Nephron progenitor cell (in vitro differentiated cells): ENCODE results near the gene ESYT1.

Experiments
- DNase-seq: peaks from one replicate; pipeline ENCODE4 v3.0.0; 2021
- H3K27ac Mint-ChIP-seq: 2 replicates; pipeline ENCODE4 v1.8.0; 2021; ENCODE audit warnings: mild to moderate bottlenecking, moderate library complexity, mixed read lengths
- H3K27me3 Mint-ChIP-seq: 2 replicates; pipeline ENCODE4 v1.8.0; 2021; ENCODE audit warnings: mild to moderate bottlenecking, low read depth, mixed read lengths; ENCODE audit not compliant: poor library complexity
- H3K36me3 Mint-ChIP-seq: 2 replicates; pipeline ENCODE4 v1.8.0; 2021; ENCODE audit warnings: low read depth, mixed read lengths
- H3K4me1 Mint-ChIP-seq: 2 replicates; pipeline ENCODE4 v1.8.0; 2021; ENCODE audit warnings: mixed read lengths
- H3K4me3 Mint-ChIP-seq: 2 replicates; pipeline ENCODE4 v1.8.0; 2021; ENCODE audit warnings: mild to moderate bottlenecking, moderate library complexity, mixed read lengths
- H3K9me3 Mint-ChIP-seq: 2 replicates; pipeline ENCODE4 v1.8.0; 2021; ENCODE audit warnings: mild to moderate bottlenecking, moderate library complexity, mixed read lengths
- TF ChIP-seq, protein P1 (sequence below): fragments of 200-600 bp; sonication (generic); IDR thresholded peaks from 2 replicates; pipeline ENCODE4 v1.5.0; 2021; ENCODE audit warnings: antibody characterized with exemption

The ESYT1 gene

DNA sequence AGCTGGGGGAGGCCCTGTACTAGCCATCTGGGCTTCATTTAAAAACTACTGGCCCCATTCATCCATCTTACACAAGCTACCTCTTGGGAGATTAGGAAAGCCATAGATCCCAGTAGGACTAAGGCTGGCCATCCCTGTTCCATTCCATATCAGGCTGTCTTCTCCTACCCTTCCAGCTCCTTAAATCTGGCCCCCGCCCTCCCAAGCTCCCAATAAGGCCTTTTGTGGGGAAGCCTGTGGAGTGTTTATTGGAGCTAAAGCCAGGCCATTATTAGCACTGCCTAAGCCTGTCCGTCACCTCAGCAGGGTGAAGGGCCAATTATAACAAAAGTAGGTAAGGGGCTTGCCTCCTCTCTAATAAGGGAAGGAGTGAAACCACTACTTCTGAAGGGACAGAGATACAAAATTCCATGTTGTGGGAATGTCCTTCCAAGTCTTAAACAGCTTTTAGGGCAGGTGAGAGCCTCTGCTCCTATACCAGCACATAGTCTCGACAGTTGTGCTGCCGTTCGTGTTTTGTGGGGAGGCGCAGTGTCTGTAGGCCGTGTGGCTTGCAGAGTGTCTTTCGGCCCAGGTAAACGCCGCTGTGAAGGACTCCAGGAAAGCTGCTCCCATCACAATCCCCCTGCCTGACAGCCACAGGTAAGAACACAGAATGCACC, 33.8 kb downstream of the ESYT1 start:
- H3K4me3 Mint-ChIP-seq, result peak overlapping the region; percentile 92
- H3K4me1 Mint-ChIP-seq, result peaks cover 55% of the 10 kb centered on the region
- H3K27me3 Mint-ChIP-seq, result peaks cover 3% of the 10 kb centered on the region
- TF ChIP-seq, protein P1, sequence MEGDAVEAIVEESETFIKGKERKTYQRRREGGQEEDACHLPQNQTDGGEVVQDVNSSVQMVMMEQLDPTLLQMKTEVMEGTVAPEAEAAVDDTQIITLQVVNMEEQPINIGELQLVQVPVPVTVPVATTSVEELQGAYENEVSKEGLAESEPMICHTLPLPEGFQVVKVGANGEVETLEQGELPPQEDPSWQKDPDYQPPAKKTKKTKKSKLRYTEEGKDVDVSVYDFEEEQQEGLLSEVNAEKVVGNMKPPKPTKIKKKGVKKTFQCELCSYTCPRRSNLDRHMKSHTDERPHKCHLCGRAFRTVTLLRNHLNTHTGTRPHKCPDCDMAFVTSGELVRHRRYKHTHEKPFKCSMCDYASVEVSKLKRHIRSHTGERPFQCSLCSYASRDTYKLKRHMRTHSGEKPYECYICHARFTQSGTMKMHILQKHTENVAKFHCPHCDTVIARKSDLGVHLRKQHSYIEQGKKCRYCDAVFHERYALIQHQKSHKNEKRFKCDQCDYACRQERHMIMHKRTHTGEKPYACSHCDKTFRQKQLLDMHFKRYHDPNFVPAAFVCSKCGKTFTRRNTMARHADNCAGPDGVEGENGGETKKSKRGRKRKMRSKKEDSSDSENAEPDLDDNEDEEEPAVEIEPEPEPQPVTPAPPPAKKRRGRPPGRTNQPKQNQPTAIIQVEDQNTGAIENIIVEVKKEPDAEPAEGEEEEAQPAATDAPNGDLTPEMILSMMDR, result no peak
- DNase-seq, result no peak
- no peaks in the 10 kb centered on the region for H3K9me3 Mint-ChIP-seq
- peak overlapping the region; percentile 90 for H3K27ac Mint-ChIP-seq
- H3K36me3 Mint-ChIP-seq, result peaks cover 61% of the 10 kb centered on the region

DNA sequence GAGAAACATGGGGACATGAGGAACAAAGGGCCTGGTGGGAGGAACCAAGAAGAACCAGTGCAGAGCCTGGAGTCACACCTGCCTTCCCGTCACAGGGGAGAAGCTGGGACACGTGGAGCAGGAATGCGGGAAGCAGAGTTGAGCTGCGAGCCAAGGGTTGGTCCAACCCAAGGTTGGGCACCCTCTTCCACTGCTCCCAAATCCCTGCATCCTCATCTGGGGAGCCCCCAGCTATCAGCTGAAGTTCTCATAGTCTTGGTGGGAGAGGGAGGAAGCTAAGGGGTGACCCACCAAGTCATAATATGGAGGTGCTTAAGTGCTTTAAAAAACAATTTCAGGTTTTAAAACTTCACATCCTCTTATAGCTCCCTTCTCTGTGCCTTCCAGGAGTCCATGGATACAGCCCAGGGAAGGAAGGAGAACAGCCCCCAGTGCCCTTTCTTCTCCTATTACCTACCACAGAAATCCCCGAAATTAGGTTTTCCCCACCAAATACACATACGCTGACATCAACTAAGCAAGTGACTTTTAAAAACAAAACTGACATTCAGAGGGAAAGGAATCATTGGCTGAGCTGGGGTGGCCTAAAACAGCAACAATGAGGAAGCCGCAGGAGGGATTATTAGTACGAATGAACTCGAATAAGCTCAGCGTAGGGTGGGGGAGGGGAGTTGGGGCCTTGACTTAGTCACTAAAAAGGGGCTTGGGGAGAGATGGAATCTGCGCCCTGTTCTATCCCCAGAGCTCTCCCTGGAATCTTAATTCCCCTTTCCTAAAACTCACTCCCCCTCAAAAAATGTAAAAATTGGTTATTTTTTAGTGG, 34.6 kb downstream of the ESYT1 start:
- Mint-ChIP-seq H3K27ac (peak overlapping the region; percentile 90), H3K4me3 (no peak overlapping the region), H3K9me3 (no peaks in the 10 kb centered on the region), H3K27me3 (peaks cover 3% of the 10 kb centered on the region), H3K4me1 (peaks cover 48% of the 10 kb centered on the region), H3K36me3 (peaks cover 66% of the 10 kb centered on the region)
- TF ChIP-seq, protein P1, result no peak
- no peak for DNase-seq

DNA sequence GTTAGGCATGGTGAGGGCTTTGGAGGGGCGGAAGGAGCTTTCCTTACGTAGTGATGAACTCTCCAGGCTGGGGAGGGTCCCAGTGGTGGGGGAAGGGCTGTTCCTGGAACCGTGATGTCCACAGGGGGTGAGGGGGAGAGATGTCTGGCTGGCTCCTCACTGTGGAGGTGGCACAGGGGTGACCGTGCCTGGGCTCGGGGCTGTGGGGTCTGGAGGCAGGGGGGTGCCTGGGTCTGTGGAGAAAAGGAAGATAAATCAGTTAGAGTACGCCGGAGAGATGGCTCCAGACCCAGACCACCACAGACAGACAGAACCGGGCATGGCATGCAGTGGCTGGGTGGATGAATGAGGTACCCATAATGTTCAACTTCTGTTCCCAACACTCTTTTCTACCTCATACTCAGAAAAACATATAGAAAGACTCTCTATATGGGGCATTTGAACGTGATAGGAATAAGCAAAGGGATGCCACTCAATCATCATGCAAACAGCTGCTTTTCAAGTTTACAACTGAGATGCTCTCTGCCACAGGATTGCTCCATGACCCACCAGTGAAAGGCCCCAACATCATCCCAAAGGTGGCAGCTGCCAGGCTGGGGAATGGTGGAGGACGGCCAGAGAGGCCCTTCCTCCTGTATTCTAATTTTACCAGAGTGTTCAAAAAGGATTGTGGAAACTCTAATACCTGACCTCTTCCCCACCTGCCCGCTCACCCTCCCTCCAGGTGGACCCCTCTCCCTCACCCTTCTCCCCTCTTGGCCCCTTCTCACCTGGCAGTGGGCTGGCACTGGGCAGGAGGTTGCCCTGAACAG, 35.7 kb downstream of the ESYT1 start:
- TF ChIP-seq, protein P1, result no peak
- no peak overlapping the region for H3K4me3 Mint-ChIP-seq
- no peak for DNase-seq
- peak overlapping the region; percentile 89 for H3K27ac Mint-ChIP-seq
- H3K36me3 Mint-ChIP-seq, result peaks cover 72% of the 10 kb centered on the region
- peaks cover 3% of the 10 kb centered on the region for H3K27me3 Mint-ChIP-seq
- H3K4me1 Mint-ChIP-seq, result peaks cover 45% of the 10 kb centered on the region
- H3K9me3 Mint-ChIP-seq, result no peaks in the 10 kb centered on the region

DNA sequence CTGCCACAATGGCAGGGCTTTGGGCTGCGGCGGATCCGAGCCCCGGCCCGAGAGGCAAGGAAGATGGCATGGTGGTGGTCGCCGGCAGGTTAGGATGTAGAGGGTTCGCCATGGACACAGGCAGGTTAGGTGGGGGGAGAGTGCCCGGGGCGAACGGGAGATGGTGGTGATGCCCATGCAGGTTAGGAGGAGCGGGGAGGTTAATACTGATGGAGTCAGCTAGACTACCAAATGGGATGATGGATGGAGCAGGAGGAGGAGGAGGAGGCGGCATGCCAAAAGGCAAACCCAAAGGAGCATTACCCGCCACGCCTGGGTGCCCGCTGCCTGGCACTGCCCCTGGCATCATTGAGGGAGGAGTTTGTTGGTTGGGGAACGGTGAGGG, 36.3 kb downstream of the ESYT1 start:
- no peak for DNase-seq
- Mint-ChIP-seq H3K27ac (peak overlapping the region; percentile 25), H3K9me3 (no peaks in the 10 kb centered on the region), H3K4me1 (peaks cover 40% of the 10 kb centered on the region), H3K36me3 (peaks cover 75% of the 10 kb centered on the region), H3K27me3 (peaks cover 3% of the 10 kb centered on the region), H3K4me3 (no peak overlapping the region)
- TF ChIP-seq, protein P1, result no peak

DNA sequence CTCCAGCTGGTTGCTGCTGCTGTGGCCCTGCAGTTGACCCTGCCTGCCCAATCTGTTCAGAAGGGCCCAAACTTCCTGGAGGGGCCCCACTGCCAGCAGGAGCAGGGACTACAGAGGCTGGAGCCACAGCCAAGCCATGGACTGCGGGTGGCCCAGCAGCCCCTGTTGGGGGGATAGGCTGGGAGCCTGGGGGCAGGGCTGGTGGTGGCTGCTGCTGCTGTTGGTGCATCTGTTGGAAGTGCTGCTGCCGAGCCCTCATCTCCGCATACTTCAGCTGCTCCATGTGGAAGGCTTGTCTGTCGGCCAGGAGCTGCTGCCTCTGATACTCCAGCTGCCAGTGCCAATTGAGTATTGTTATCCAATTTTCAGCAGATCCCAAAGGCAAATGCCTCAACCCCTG, 37.3 kb downstream of the ESYT1 start:
- peak overlapping the region; percentile 77 for H3K27ac Mint-ChIP-seq
- H3K27me3 Mint-ChIP-seq, result peaks cover 3% of the 10 kb centered on the region
- peaks cover 75% of the 10 kb centered on the region for H3K36me3 Mint-ChIP-seq
- H3K4me1 Mint-ChIP-seq, result peaks cover 30% of the 10 kb centered on the region
- no peak overlapping the region for H3K4me3 Mint-ChIP-seq
- TF ChIP-seq, protein P1, result no peak
- no peaks in the 10 kb centered on the region for H3K9me3 Mint-ChIP-seq
- no peak for DNase-seq
